ENCODE measurements around the gene LZIC. TPM values are rescaled to one million over a fixed set of nuclear protein-coding genes. Genes with fewer than 3 reads are reported as not detected.
A peak's percentile ranks its signal among the peaks of the same experiment; 100 is the strongest.

The LZIC gene
- polyA plus RNA-seq, 1 donor, result 51.5 TPM

DNA sequence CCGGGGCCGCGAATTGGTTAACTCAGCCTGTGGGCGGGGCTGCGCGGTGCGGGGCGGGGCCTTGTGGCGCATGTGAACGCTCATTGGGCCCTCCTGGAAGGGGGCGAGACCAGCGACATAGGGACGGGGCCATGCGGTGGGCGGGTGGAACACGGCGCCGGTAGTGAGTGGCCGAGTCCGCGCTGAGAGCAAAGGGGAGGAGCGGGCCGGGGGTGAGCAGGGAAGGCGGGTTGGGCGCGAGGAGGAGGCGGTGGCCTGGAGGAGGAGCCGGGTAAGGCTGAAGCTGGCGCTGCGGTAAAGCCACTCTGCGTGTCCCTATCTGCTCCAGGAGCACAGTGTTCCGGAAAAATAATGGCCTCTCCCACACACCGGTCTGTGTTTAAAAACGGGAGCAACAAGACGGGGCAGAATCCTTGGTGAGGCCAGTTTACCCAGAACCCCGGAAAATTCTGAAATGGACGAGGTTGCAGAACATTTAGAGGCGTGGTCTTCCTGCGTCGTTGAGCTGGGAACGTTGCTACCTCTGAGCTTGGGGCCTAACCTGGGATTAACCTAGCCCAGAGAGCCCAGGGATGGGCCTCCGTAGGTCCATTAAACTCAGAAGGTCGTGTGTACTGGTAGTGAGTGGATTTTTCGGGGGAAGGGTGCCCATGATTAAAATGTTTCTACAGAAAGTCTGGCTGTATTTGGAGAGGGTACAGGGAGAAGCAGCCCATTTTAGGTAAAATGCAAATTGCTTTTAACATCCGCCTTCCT lies 32.6 kb downstream of the LZIC start:
- peak; percentile 90 for DNase-seq (ENCODE audit: low read depth)

DNA sequence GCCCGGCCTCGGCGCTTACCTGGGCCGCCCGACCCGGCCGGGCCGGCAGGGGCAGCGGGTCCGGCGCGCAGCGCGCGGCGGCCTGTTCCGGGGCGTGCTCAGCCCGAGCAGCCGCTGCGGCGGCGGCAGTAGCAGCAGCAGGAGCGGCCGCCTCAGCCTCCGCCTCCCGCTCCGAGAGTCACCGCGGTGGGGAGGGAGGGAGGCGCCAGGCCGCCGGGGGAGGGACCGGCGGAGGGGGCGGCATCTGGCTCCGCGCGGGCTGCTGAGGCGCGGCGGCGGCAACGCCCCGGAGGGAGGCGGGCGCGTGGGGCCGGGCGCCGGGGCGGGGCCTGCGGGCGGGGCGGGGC lies 33.1 kb downstream of the LZIC start, which contains the start of gene CTNNBIP1:
Gene CTNNBIP1, minus strand, starts transcription at position 194 of the 347 bp plus-strand sequence. CDS start 38,205 bp downstream, outside the sequence.
- no peak for DNase-seq (ENCODE audit: low read depth)

DNA sequence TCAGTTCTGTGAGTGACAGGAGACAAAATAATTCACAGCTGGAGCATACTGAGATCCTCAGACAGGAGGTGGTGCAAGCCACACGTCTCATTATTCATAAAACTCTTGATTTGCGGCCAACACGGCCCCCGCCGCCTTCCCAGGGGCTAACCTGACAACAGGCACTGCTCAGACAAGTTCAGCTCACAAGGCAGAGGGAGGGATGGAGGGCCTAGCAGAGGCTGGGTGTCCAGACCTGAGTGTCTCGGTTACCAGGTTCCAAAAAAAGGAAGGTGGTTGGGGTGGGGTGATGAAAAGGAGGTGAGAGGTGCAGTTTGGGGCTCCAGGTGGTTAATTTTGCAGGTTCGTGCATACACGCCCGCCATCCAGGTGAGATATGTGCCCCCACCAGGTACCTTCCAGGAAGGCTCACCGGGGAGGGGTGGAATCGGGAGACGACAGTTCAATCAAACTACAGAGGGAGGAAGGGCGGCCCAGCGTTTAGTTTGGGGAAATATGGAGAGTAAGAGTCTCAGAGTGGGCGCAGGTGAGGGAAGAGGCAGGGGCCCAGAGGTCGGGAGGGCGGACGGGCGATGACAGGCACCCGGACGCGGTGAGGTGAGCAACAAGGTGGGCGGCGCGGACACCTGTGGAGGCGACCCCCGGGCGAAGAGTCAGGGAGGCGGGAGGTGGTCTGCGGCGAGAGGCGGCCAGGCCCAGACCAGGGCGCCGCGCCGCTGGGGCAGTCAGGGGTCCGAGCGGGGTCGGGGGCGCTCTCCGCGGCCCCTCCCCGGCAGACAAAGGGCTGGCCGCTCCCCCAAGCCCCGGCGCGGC lies 33.8 kb downstream of the LZIC start:
- no peak for DNase-seq (ENCODE audit: low read depth)

DNA sequence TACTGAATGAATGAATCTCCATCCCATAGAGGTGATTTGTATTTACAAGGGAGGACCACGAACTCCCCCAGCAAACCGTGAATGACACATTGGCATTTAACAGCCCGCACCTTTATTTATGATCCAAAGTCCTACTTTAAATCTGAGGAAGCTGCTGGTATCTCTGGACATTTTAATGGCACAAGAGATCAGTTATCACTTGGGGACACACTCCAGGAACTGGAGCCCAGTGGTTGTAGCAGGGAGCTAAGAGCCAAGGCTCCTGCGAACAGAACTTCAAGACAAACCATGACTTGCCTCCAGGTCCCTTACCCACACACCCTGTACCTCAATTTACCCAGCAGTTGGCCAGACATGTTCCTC lies 34.3 kb downstream of the LZIC start:
- DNase-seq (ENCODE audit: low read depth), result no peak

DNA sequence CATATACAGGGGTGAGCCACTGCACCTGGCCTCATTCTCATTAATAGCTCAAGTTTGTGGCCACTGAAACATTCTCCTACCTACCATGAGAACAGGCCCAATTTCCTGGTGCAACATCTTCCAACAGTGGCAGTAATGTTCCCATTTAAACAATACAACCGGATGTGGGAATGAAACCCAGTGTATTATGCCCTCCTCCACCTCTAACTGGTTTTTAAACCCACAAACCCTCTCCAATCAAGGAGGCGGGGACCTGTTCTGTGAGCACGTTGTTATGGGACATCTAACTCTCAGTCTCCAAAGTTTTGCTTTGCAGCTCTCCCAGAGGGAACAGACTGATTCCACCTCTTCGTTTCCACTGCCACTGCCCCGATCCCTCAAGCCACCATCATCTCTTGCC lies 35.8 kb downstream of the LZIC start:
- no peak for DNase-seq (ENCODE audit: low read depth)

DNA sequence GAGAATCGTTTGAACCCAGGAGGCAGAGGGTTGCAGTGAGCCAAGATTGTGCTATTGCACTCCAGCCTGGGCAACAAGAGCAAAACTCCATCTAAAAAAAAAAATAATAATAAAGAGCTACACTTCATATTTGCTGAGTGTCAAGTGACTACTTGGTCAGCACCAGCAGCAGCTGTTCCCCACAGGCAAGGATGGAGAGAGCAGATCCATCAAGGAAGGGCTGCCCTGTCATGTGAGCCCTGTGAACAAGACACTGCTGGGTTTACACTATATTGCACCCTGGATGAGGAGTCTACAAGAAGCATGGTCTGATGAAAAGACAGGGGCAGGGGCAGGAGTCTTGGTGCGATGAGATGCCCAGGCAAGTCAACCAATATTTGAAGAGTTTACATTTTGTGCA lies 36.7 kb downstream of the LZIC start:
- no peak for DNase-seq (ENCODE audit: low read depth)

DNA sequence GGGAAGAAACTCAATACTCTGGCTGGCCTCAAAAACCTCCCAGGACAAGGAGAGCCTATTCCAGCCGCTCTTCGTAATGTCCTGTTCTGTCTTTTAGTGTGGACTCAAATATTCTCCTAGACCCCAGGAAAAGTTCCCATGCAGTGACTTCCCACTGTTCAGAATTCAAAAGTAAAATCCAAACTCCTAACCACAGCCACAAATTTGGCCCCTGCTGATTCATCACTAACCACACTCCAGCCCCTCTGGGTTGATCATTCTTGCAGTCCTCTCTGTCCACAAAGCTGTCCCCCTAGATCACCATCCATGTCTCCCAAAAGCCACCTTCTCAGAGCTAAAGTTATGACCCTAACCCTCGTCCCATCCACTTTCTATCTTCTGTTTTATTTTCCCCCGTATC lies 38.2 kb downstream of the LZIC start:
- no peak for DNase-seq (ENCODE audit: low read depth)

DNA sequence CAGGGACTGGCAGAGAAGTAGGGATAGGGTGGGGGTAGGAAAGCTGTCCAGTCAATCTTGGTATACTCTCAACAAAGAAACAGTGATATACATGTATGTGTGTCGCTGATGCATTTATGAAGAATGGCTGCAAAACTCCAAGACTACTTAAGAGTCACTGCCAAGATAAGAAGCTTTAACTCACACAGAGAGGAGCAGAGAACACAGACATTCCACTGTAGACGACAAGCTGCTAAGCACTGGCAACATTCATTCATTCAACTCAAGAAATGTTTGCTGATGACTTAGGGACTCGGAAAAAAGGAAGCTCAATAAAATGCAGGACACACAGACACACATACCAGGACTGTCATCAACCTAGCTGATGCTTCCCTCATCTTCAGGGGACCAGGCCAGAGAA lies 38.6 kb downstream of the LZIC start:
- no peak for DNase-seq (ENCODE audit: low read depth)

DNA sequence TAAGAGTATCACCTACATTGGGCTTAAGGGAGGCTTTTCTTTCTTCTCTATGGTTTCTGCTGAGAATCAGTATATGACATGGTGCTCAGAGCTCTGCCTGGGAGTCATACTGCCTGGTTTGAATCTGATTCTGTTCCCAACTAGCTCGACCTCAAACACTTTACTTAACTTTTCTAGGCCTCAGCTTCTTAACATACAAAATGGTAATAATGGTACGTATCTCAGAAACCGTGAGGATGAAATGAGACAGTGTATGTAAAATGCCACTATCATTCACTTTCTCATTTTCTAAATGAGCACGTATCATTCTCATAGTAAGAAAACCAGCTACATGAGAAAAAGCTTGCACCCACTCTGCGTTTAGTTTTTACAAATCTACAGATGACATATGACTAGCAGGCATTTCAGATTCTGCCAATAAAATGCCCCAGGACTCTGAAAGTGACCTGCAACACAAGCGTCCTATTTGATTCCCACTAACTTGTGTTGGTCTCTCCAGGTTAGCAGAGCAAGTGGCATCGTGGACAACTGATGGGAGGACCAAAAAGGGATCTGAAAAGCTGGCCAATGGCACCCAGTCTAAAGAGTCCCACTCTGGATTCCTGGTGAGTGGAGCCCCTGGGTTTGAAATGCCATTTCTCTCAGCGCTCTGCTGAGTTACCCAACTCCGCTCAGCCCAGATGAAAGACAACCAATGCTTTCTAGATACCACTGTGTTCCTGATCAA lies 39.2 kb downstream of the LZIC start:
- DNase-seq (ENCODE audit: low read depth), result no peak

DNA sequence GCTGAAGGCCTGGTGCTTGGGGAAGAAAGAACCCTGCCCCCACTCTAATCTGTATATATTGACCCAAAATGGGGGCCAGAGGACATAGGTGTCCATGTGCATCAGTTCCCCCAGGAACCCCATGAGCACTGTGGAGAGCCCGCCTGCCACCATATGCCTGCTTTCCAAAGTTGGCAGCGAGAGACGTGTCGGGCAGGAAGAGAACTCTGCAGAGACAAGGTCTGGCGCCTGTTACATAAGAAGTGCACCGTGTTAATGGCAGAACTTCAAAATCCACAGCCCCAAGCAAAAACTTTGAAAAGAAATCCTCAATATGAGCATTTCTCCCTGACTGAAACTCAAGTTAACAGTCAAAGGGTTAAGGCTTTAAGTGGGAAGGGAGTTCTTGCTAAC lies 41.1 kb downstream of the LZIC start:
- no peak for DNase-seq (ENCODE audit: low read depth)

DNA sequence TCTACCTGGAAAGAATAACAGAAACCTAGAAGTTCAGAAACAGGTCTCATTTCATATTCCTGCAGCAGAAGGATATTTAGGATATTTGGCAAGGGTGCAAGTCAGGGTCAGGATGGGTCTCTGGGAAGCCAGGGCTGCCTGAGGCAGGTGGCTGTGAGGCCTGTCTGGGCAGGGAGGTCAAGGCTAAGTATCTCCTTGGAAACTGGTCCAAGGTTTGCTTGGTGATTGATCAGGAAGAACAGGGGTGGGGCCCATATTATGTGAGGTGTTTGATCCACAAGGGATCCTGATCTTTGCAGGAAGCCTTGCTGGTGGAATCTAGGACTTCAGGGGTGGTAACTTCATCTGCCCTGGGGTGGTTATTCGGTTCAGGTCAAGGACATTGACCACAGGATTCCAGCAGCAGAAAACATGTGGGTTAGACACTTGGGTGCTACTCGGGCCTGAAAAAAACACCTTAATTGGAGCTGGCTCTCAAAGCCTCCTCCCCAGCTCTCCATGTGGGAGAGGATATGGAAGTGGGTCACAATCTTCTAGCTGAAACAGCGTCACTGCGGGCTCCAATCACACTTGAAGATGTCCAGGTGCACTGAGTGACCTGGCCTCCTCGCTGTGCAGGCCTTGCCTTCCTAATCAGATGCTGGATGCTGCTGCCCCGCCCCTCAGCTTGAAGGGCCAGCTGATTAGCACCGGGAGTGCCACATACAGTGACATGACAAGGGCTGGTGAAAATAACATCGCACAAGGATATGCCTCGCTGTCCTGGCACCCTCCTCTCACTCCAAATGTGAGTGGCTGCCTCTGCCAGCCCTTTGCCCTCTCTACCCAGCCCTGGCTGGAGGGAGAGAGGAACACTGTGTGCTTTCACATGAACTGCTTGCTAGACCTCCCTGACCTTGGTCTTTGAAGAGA lies 41.8 kb downstream of the LZIC start:
- no peak for DNase-seq (ENCODE audit: low read depth)

DNA sequence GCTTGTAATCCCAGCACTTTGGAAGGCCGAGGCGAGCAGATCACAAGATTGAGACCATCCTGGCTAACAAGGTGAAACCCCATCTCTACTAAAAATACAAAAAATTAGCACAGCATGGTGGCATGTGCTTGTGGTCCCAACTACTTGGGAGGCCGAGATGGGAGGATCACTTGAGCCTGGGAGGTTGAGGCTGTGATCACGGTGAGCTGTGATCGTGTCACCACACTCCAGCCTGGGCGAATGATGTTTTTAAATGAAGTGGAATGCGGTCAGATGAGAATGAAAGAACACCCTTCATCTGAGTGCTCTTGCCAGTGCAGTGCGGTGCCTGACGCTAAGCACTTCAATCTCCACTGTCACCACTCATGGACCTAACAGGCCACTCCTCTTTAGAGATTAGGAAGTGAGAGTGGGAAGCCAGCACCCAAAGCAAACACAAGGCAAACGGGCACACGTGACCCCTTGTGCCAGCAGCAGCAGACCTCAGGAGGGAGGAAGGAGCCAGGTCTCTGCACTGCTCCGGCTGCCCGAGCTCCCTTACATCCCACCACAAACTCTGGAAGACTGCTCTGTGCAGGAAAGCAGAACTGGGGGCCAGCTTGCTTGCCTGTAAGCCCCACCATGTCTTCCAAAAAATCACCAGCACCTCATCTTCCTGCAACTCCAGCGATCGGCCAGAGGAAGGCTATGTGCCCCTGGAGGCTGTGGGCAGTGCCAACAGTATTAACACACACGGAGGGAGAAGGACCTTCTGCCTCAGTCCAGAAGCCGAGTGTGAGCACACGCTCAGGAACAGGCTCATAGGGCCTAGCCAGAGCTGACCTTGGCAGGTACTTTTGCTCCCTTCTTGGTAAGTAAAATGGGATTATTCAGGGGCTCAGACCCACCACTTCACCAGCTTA lies 42.8 kb downstream of the LZIC start:
- DNase-seq (ENCODE audit: low read depth), result no peak

DNA sequence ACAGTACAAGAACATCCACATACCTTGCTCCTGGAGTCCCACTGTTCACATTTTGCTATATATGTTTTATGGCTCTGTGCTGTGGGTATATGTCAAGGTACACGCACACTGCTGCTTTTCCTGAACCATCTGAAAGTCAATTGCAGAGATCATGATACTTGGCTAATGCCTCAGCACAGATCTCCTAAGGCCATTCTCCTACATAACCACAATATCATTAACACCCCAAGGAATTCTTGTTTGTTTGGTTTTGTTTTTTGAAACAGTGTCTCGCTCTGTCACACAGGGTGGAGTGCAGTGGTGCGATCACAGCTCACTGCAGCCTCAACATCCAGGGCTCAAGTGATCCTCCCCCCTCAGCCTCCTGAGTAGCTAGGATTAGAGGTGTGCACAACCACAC lies 49.1 kb downstream of the LZIC start:
- no peak for DNase-seq (ENCODE audit: low read depth)

DNA sequence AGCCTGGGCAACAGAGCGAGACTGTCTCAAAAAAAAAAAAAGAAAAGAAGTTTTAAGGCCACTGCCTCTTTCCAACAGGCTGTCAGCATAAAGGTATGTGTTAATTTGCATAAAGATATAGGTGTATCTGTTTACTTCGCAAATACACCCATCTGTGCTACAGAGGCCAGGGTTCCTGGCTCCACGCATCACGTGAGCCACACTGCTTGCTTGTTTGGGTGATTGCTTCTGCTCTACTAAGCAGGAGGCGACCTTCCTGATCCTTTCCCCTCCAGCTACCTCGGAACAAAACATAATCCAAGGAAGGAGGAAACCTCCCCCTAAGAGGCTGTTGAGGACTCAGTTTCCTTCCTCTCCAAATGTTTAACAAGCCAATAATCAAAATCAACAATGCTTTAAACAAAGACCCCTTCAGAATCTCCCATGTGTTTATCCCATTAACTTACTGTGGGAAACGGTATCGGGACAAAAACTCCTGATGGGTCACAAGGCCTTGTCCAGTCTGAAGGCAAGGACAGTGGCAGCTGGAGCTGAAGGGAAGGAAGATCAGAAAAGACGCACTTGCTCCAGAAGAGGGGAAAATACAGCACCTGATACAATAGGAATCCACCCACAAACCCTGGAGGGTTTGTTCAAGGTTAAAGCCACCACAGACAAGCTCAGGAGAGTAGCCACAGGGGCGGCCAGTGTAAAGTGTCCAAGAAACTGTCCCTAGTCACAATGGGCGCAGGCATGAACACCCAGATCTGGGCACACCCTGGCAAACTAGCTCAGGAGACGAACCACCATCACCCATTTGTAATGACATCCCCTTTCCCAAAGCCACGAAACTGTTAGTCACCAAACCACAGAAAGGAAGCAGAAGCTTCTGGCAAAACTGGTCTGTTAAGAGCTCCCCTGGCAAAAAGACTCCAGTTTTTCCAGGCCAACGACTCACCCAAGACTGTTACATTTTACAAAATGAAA lies 50.3 kb downstream of the LZIC start:
- no peak for DNase-seq (ENCODE audit: low read depth)

DNA sequence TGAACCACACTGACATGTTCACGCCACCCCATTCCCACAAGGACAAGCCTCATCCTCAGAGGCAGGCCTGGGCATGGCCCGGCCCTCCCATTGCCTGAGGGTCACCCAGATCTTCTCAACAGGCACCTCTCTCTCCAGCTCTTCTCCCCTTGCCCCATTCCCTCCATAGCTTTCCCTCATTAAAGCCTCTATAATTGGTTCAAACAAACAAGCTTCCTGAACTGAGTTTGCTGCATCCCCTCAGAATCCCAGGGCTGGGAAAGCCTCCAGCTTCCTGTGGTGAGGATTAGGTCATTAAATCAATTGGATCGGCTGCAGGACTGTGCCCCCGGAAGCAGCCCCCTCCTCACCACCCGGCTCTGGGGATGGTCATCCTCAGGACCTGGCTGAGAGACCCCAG lies 52.0 kb downstream of the LZIC start:
- no peak for DNase-seq (ENCODE audit: low read depth)

DNA sequence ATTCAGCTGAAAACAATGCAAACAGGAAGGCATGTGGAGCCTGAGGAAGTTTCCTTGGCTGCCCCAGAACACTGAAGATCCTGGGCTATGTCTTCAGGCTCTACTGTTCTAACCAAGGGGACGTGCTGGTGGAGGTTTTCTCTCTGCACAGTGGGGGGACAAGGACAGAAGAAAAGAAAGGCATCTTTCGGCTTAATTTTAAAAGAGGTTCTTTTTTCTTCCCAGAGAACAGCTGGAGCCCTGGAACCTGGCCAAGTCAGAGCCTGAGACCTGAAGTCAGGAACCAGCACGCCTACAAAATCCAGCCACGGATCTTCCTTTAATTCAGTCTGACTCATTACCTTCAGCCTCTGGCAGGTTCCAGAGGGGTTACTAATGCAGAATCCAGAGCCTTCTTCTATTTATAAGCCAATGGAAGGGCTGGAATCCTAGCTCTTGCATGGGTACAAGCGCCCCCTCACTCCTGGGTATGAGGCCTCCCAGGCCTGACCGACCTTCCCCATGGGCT lies 52.9 kb downstream of the LZIC start:
- DNase-seq (ENCODE audit: low read depth), result no peak

DNA sequence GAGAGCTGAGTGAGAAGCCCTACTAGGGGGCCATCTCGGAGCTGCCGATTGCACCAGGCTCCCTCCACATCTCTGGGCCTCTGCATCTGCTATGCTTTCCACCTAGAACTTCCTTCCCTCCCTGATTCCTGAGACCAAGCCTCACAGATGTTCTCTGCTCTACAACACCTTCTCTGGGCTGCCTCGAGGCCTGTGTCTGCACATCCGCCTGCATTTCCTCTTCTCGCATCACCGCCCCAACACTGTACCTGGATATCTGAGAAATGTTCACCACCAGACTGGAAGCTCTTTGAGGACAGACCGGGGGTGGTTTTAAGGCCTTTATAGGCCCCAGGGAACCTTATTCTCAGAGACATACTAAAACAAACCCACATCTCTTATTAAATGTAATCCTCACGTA lies 53.8 kb downstream of the LZIC start:
- no peak for DNase-seq (ENCODE audit: low read depth)

DNA sequence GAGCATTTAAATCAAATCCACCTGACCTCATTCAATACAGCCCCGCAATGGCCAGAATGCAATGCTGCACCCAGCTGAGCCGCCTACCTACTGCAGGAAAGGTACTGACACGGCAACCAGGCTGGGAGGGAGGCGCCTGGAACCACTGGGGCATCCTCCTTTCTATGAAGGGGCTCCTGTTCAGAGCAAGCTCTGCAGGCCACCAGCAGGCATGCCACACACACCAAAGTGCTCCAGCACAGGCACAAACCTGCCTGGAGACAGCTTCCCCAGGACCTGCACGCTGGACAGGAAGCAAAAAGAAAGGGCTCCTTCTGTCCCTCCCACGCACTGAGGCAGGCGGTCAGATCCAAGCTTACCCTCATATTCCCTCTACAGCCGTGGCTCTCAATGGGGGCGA lies 54.3 kb downstream of the LZIC start:
- DNase-seq (ENCODE audit: low read depth), result no peak

DNA sequence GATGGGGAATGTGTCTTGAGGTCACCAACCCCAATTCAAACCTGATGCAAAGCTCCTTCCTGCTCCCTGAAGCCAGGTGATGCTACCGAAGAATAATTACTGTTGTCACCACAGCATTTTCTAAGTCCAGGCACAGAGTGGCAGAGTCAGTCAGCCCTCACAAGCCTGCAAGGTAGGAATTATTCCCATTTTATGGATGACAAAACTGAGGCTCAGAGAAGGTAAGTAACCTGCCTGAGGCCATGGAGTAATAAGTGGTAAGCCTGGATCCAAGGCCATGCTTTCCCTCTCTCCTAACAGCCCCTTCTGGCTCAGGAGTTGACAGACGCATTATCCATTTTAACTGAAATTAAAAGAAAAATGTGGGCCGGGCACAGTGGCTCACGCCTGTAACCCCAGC lies 56.1 kb downstream of the LZIC start:
- DNase-seq (ENCODE audit: low read depth), result no peak
